HAP-1 (cell line): ENCODE data around the gene ST3GAL2.

Source experiments
- DNase-seq, 2 experiments: peaks; one replicate each; pipeline ENCODE4 v3.0.0-alpha.2; 2016 to 2020; ENCODE audit warnings: low spot score in 2 of 2
- H3K27me3 ChIP-seq: fragments of 250-450 bp; sonication (Bioruptor Pico); 2 replicates; pipeline ENCODE4 v1.5.1; 2020; ENCODE audit warnings: low read depth, mild to moderate bottlenecking, moderate library complexity
- H3K36me3 ChIP-seq: fragments of 250-450 bp; sonication (Bioruptor Pico); replicated peaks from 2 replicates; pipeline ENCODE4 v1.5.1; 2020; ENCODE audit warnings: mild to moderate bottlenecking
- H3K4me1 ChIP-seq: fragments of 250-450 bp; sonication (Bioruptor Pico); 2 replicates; pipeline ENCODE4 v1.5.1; 2020; ENCODE audit warnings: mild to moderate bottlenecking
- H3K4me3 ChIP-seq: fragments of 250-450 bp; sonication (Bioruptor Pico); 2 replicates; pipeline ENCODE4 v1.5.1; 2020; ENCODE audit warnings: mild to moderate bottlenecking, moderate library complexity
- H3K9me3 ChIP-seq: fragments of 250-450 bp; sonication (Bioruptor Pico); 2 replicates; pipeline ENCODE4 v1.5.1; 2020; ENCODE audit warnings: mild to moderate bottlenecking, moderate library complexity
- in situ Hi-C: fragments of 300-500 bp; cut with MboI; formaldehyde crosslinking; loops from 3 replicates; pipeline ENCODE4 v1.14.3; 2020; ENCODE audit warnings: low sequenced_read_pairs, inconsistent platforms, mixed read lengths

ST3GAL2 gene, protein sequence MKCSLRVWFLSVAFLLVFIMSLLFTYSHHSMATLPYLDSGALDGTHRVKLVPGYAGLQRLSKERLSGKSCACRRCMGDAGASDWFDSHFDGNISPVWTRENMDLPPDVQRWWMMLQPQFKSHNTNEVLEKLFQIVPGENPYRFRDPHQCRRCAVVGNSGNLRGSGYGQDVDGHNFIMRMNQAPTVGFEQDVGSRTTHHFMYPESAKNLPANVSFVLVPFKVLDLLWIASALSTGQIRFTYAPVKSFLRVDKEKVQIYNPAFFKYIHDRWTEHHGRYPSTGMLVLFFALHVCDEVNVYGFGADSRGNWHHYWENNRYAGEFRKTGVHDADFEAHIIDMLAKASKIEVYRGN

DNA sequence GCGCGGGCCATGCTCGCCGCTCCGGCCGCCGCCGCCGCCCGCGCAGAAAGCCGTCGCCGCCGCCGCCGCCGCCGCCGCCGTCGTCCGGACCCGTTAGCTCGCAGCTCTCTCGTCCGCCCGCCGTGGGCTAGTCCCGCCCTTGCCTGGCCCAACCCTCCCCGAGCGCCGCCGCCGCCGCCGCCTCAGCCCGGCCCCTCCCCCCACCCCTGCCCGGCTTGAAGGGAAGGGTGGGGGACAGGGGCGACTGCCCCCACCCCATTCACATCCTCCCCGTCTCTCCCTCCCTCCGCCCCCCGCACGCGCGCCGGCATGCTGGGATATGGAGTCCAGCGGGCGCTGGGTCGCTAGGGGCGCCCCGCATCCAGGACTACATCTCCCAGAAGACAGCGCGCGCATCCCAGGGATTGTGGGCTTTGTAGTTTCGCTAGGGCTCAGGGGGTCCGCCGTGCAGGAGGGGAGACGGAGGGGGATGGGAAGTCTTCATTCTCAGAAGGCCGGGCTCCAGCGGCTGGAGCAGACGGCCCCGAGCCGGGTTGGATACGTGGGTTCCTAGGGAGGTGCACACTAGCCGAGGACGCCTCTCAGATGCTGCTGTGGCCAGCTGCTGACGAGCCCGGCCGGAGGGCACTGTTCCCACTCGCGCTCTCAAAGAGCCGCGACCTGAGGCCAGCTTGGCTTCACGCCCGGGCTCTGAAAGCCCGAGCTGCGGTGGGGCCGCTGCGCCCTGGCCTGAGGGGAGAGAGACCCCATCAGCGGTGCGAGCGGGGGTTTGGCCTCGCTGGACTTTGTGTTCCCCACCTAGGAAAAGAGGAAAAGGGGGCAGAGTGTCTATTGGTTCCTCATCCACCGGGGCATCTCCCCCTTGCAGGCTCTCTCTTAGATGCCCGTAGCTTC lies at the start of gene ST3GAL2:
Gene ST3GAL2 (minus strand): TSS at position 132 of the 894 bp plus-strand sequence. CDS start 40,570 bp downstream, outside the sequence.
- in situ Hi-C loops, result no loop called here
- Histone ChIP-seq H3K4me3 (peak within 1 kb of the TSS; percentile 58), H3K27me3 (no peaks in the 10 kb centered on the region), H3K36me3 (no peaks in the 10 kb centered on the region; the same call in 1 of the 2 replicates), H3K4me1 (peaks cover 17% of the 10 kb centered on the region), H3K9me3 (no peaks in the 10 kb centered on the region)
- peak; percentile 89 to 97 for DNase-seq

DNA sequence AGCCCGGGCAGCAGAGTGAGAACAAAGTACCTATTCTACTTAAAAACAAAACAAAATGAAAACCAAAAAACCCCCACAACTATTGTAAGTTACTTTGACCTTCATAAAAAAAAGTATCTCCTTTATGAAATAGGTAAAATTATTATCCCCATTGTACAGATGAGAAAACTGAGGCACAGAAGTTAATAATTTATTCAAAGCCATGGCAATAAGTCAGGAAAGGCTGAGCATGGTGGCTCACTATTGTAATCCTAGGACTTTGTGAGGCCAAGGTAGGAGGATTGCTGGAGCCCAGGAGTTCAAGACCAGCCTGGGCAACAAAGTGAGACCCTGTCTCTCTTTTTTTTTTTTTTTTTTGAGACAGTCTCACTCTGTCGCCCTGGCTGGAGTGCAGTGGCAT lies 46.0 kb upstream of the ST3GAL2 start:
- no peaks in the 10 kb centered on the region for H3K9me3 ChIP-seq
- in situ Hi-C loops, result no loop called here
- H3K36me3 ChIP-seq, result peaks cover 27% of the 10 kb centered on the region
- no peak for DNase-seq
- no peak overlapping the region for H3K4me3 ChIP-seq
- no peaks in the 10 kb centered on the region for H3K27me3 ChIP-seq
- H3K4me1 ChIP-seq, result no peaks in the 10 kb centered on the region

DNA sequence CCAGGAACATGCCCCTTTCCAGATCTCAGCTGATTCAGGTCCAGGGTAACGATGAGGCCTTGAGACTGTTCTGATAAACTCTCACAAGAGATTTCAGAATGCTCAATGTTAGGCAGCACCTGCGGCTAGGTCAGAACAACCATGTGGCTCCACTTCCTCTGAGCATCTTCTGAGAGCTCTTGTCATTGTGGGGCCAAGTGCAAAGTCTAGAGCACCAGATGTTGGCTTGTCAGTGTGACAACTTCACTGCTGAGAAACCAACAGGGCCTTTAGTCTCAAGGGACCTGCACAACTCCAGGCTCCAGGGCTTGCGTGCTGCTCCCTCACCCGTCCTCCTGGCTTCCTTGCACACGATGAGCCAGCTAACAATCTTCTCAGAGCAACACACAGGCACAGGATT lies 44.5 kb upstream of the ST3GAL2 start:
- no peak for DNase-seq
- H3K4me3 ChIP-seq, result no peak overlapping the region
- H3K27me3 ChIP-seq, result no peaks in the 10 kb centered on the region
- H3K4me1 ChIP-seq, result no peaks in the 10 kb centered on the region
- H3K36me3 ChIP-seq, result peaks cover 40% of the 10 kb centered on the region
- H3K9me3 ChIP-seq, result no peaks in the 10 kb centered on the region
- in situ Hi-C loops, result no loop called here

DNA sequence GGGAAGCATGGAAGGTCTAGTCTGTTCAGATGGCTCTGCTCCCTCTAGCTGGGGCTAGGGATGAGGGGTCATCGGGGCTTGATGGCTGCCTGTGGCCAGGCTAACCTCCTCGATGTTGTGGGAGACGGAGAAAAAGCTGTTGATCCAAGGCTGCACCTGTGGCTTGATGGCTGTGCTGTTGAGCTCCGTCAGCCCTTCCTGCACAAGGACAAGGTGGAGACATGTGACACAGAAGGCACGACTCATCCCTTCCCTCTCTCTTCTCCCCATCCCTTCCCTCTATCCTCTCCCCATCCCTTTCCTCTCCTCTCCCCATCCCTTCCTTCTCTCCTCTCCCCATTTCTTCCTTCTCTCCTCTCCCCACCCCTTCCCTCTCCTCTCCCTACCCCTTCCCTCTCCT lies 43.7 kb upstream of the ST3GAL2 start:
- Histone ChIP-seq H3K27me3 (no peaks in the 10 kb centered on the region), H3K4me1 (no peaks in the 10 kb centered on the region), H3K9me3 (no peaks in the 10 kb centered on the region), H3K4me3 (no peak overlapping the region), H3K36me3 (peaks cover 41% of the 10 kb centered on the region)
- no peak for DNase-seq
- in situ Hi-C loops, result no loop called here

DNA sequence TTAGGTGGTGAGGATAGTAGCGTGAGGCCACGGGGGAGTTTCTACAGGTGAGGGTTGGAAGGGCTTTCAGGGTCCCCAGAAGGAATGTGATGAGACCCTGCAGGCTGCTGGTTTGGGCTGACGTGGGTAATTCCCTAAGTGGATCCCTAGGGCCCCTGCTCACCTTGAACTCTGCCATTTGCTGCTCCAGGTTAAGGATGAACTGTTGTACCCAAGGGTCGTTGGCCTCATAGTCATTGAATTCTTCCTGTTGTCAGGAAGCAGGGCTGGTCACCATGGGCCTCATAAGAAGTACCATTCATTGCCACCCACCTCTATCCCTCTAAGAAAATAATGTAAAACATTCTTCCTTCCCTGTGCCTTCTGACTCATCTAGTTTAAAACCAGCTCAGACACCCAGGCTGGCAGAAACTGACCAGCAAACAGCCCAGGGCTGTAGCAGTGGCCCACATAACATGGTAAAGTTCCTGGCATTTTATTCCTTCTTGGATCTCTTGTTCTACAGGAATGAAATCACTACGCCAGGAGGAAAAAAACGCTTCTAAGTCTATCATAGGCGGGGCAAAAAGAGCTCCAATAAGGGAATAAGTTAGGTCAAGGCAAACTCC lies 43.1 kb upstream of the ST3GAL2 start:
- Histone ChIP-seq H3K4me1 (no peaks in the 10 kb centered on the region), H3K9me3 (no peaks in the 10 kb centered on the region), H3K27me3 (no peaks in the 10 kb centered on the region), H3K36me3 (peaks cover 41% of the 10 kb centered on the region), H3K4me3 (no peak overlapping the region)
- DNase-seq, result no peak
- in situ Hi-C loops, result no loop called here

DNA sequence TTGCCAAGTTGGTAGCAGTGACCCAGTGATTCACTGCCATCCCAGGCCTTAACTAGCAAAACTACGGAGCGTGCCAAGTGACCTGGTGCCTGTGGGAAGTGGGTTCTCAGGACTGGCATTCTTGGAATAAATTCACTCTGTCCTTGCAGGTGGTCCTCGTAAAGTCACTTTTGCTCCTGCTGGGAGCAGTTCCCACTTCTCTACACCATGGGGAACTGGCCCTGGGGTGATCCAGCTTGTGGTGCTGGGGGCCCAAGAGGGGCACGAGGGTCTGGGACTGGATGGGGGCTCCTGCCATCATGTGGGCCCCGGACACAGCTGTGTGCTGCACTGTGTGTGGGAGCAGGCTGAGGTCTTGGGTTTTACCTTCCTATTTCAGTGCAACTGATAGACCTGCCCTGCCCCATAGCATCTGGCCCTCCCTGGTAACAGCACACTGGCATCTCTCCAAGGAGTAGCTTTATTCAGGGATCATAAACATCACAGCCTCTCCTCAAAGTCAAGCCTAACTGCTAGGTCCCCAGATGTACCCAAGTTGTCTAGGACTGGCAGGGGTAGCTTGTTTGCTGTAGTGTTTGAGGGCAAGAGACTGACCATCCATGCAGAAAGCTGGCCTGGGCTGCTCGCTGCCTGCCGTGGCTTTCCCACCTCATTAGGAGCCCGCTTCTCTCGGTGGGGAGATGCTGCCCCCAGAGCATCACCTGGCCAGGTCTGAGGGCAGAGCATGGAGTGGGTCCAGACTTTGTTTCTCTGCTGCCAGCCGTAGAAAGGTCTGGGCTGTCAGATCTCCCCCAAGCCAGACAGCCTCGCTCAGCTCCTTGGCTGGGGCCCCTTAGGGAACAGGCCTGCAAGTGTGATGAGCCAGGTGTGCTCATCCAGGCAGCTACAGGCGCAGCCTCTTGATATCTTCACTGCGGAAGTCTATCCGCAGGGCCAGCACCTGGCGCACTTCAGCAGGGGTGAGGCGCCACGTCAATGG lies 41.5 kb upstream of the ST3GAL2 start:
- in situ Hi-C loops, result no loop called here
- Histone ChIP-seq H3K27me3 (no peaks in the 10 kb centered on the region), H3K4me1 (no peaks in the 10 kb centered on the region), H3K36me3 (peaks cover 45% of the 10 kb centered on the region), H3K4me3 (no peak overlapping the region), H3K9me3 (no peaks in the 10 kb centered on the region)
- no peak for DNase-seq

DNA sequence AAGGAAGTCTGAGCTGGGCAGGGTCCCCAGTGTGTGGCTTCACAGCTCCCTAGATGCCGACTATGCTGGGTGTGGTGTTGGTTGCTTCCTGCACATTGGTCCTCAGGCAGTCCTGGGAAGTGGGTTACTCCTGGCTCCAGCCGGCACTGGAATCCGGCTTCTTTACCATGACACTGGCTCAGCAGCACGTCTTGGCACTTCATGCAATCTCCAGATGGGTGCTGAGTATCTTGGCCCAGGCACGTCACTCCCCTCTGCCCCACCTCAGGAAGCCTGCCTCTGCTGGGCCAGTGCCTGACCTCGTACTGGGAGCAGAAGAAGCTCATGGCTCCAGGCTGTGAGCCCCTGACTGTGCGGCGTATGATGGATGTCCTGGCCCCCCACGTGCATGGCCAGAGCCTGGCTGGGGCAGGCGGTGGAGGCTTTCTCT lies 40.0 kb upstream of the ST3GAL2 start:
- no peak for DNase-seq
- Histone ChIP-seq H3K9me3 (no peaks in the 10 kb centered on the region), H3K36me3 (peaks cover 45% of the 10 kb centered on the region), H3K4me1 (no peaks in the 10 kb centered on the region), H3K4me3 (no peak overlapping the region), H3K27me3 (no peaks in the 10 kb centered on the region)
- in situ Hi-C loops, result no loop called here

DNA sequence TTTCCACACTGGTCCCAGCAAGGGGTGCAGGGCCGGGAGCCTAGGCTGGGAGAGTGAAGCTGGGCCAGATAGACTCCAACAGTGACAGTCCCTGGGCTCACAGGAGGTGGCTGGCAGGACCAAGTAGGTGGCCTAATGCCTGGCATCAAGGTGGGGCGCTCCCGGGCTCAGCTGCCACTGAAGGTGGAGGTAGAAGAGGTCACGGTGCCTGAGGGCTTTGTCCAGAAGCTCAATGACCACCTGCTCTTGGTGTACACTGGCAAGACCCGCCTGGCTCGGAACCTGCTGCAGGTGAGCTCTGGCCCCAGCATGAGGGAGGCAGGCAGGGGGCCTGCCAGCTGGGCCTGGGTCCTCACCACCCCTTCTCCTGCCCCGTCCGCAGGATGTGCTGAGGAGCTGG lies 39.3 kb upstream of the ST3GAL2 start:
- Histone ChIP-seq H3K4me1 (no peaks in the 10 kb centered on the region), H3K9me3 (no peaks in the 10 kb centered on the region), H3K27me3 (no peaks in the 10 kb centered on the region), H3K36me3 (peaks cover 38% of the 10 kb centered on the region), H3K4me3 (no peak overlapping the region)
- no peak for DNase-seq
- in situ Hi-C loops, result no loop called here

DNA sequence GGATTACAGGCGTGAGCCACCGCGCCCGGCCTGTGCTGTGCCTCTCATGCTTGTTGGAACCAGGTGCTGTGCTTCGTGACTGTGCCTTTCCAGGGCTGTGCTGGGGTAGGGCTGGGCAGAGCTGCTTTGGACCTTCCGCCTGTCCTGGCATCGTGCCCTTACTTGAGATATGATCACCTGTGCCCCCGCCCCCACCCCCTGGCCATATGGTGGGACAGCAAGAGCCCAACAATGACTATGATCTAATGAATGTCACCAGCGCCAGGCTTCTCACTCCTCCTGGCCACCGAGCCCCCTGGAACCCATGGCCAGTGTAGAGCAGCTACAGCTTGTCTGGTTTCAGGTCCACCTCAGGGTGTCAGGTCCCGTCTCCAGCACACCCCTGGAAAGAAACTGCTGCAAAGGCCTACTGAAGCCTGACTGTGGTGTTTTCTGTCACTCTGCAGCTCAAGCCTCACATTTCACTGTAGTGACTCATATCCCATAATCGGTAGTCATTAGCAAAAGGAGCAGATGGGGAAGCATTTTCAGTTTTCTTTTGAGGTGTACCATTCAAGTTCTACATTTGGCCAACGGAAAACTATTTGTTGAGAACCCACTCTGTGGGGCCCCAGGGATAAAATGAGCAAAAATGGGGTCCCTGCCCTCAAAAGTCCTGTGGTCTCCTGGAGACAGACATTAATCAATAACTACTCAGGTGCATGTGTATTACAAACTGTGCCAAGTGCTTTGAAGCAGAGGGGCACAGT lies 37.5 kb upstream of the ST3GAL2 start:
- no peaks in the 10 kb centered on the region for H3K9me3 ChIP-seq
- no peak overlapping the region for H3K4me3 ChIP-seq
- H3K27me3 ChIP-seq, result no peaks in the 10 kb centered on the region
- DNase-seq, result no peak
- no peaks in the 10 kb centered on the region for H3K4me1 ChIP-seq
- H3K36me3 ChIP-seq, result peaks cover 34% of the 10 kb centered on the region
- in situ Hi-C loops, result no loop called here

DNA sequence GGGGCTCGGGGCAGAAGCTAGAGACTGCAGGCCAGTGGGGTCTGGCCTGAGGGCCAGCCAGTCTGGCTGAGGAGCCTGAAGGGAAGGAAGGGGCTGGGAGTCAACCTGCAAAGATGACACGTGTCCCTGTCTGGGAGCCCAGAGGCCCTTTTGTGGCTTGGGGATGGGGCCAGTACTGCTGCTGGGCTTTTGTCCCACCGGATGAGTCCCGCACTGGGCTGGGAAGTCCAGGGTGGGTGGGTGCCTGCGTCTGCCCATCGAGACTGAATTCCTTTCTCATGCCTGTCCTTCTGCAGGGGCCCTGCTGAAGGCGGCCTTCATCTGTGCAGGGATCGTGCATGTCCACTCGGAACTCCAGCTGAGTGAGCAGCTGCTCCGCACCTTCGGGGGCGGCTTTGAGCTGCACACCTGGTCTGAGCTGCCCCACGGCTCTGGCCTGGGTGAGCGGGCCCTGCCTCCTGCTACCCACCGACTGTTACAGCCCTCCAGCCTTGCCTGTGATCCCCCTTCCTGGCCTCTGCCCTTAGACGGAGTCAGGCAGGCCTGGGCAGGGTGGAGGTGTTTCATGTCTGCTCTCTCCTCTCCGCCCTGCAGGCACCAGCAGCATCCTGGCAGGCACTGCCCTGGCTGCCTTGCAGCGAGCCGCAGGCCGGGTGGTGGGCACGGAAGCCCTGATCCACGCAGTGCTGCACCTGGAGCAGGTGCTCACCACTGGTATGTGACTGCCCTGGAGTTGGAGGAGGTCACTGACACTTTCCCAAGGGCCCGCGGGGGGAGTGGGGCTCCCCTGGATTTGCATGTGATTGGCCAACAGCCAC lies 36.4 kb upstream of the ST3GAL2 start:
- in situ Hi-C loops, result no loop called here
- Histone ChIP-seq H3K9me3 (no peaks in the 10 kb centered on the region), H3K27me3 (no peaks in the 10 kb centered on the region), H3K36me3 (peaks cover 22% of the 10 kb centered on the region), H3K4me1 (no peaks in the 10 kb centered on the region), H3K4me3 (no peak overlapping the region)
- DNase-seq, result no peak

DNA sequence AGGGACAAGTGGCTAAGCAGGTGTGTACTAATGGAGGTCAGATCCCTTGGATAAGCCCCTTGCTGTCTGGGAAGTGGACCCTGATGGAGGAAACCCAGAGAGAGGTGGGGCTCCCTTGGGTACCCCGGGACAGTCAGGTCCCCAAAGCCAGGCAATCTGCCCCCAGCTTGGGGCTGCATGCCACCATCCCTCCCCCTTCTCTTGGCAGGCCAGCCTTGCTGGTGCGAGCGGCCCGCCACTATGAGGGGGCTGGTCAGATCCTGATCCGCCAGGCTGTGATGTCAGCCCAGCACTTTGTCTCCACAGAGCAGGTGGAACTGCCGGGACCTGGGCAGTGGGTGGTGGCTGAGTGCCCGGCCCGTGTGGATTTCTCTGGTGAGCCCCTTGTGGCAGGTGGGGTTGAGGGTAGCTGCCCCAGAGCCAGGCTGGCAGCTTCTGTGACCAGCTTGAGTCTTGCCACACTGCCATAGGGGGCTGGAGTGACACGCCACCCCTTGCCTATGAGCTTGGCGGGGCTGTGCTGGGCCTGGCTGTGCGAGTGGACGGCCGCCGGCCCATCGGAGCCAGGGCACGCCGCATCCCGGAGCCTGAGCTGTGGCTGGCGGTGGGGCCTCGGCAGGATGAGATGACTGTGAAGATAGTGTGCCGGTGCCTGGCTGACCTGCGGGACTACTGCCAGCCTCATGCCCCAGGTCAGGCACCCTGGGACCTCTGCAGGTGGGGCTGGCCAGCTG lies 35.6 kb upstream of the ST3GAL2 start:
- Histone ChIP-seq H3K36me3 (peaks cover 15% of the 10 kb centered on the region), H3K4me1 (no peaks in the 10 kb centered on the region), H3K27me3 (no peaks in the 10 kb centered on the region), H3K4me3 (no peak overlapping the region), H3K9me3 (no peaks in the 10 kb centered on the region)
- no peak for DNase-seq
- in situ Hi-C loops, result no loop called here
